ACHN (cell line): ENCODE measurements around the gene TNNI3K.
"Not testable (repeated sequence)": the region's sequence is repeated elsewhere in the genome, so short reads cannot be mapped to it uniquely, and the experiment has no call there.

Experiments
- DNase-seq: peaks from one replicate; pipeline ENCODE4 v3.0.0-alpha.2; 2015
- in situ Hi-C: cut with HindIII; loops from 2 replicates; pipeline ENCODE4 v1.10.0; 2017; ENCODE audit warnings: low sequenced_read_pairs, low pct_ligation_motif_present, low pct_unique_long_range_greater_than_20kb

TNNI3K gene, protein sequence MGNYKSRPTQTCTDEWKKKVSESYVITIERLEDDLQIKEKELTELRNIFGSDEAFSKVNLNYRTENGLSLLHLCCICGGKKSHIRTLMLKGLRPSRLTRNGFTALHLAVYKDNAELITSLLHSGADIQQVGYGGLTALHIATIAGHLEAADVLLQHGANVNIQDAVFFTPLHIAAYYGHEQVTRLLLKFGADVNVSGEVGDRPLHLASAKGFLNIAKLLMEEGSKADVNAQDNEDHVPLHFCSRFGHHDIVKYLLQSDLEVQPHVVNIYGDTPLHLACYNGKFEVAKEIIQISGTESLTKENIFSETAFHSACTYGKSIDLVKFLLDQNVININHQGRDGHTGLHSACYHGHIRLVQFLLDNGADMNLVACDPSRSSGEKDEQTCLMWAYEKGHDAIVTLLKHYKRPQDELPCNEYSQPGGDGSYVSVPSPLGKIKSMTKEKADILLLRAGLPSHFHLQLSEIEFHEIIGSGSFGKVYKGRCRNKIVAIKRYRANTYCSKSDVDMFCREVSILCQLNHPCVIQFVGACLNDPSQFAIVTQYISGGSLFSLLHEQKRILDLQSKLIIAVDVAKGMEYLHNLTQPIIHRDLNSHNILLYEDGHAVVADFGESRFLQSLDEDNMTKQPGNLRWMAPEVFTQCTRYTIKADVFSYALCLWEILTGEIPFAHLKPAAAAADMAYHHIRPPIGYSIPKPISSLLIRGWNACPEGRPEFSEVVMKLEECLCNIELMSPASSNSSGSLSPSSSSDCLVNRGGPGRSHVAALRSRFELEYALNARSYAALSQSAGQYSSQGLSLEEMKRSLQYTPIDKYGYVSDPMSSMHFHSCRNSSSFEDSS

DNA sequence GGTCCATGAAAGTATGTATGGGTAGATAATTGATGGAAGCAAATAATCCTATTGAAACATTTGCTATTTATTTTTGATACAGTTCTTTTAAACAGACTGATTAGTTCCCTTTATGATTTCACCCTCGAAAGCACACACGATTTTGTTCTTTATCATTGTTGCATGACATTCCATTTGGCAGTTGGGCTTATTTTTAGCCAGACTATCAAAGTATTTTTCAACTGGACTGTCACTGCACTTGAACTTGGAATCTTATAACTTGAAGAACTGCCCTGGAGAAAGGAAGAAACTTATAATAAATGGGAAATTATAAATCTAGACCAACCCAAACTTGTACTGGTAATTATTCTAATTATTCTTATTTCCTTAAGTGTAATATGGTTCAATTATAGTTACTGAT is at the start of gene TNNI3K:
Gene TNNI3K, plus strand, starts transcription at position 235 of the 400 bp plus-strand sequence. Its CDS starts 65 bp downstream, at position 300.
- DNase-seq: no peak
- in situ Hi-C loops: no loop called here

DNA sequence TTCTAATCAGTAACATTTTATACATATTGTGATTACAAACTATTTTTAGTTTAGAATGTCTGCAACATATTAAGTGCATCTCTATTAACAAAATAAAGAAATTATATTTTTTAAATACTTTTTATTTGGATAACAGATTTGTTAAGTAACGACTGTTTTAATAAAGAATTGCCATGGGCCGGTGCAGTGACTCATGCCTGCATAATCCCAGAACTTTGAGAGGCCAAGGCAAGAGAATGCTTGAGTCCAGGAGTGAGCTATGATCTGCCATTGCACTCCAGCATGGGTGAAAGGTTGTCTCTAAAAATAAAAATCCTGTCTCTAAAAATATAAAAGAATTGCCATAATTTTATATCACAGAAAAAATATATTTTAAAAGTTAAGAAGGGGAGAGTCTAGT is 41.3 kb upstream of the TNNI3K start:
- peak; percentile 59 for DNase-seq
- in situ Hi-C loops: no loop called here

DNA sequence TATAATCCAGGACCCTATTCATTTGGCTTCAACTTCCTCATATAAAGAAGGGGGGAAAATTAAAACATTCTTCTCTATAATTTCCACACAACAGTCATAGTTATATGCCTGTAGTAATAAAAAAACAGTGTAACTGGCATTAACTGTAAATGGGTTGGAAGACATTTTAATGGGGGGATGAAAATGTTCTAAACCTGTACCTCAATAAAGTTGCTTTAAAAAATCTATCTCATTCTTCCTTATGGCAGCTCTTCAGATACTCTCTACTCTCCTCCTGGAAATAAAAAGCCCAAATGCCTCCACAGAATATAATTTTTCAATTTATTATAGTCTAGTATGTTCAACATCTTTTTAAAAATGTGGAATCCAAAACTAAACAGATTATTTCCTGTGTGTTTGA is 39.8 kb upstream of the TNNI3K start:
- no peak for DNase-seq
- in situ Hi-C loops: no loop called here

DNA sequence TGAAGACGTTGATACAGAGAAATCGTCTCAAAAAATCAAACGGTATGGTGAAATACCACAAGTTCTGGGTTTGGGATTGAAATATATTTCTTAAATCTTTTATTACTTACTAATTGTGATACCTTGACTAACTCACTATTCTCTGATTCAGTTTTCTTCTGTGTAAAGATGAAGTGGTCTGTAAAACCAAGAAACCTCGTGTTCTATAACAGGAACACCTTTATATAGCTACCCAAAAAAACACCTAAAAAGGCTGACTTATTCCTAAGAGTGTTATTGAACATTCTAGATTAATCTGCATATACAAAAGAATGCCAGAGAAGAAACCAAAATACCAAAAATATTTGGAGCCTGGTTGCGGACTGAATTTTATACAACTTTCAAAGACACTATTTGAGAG is 37.9 kb upstream of the TNNI3K start:
- in situ Hi-C loops: no loop called here
- no peak for DNase-seq

- DNase-seq: peak; percentile 94
- in situ Hi-C loops: no loop called here
Measured at GRCh38 chr1:74197657-74198552, 37.3 kb upstream of the TNNI3K start, which contains the start of the genes FPGT and LRRIQ3. Gene FPGT (plus strand): TSS chr1:74198242. CDS start chr1:74198279, 37 bp downstream. Gene LRRIQ3 (minus strand): TSS chr1:74198176. CDS start chr1:74183684, 14,492 bp downstream.

DNA sequence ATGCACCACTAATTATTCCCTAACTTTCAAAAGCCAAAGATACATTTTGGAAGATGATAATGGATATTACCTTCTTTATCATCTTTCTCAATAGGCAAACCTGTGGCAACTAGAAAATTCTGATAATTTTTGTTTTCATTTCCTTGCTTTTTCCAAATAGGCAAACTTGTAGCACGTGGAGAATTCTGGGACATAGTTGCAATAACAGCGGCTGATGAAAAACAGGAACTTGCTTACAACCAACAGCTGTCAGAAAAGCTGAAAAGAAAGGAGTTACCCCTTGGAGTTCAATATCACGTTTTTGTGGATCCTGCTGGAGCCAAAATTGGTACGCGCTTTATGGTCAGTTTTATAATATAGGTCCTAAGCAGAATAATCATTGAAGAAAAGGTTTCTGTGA is 35.7 kb upstream of the TNNI3K start:
- no peak for DNase-seq
- in situ Hi-C loops: no loop called here

- DNase-seq: no peak
- in situ Hi-C loops: no loop called here
Measured at GRCh38 chr1:74205266-74205665, 29.9 kb upstream of the TNNI3K start.

DNA sequence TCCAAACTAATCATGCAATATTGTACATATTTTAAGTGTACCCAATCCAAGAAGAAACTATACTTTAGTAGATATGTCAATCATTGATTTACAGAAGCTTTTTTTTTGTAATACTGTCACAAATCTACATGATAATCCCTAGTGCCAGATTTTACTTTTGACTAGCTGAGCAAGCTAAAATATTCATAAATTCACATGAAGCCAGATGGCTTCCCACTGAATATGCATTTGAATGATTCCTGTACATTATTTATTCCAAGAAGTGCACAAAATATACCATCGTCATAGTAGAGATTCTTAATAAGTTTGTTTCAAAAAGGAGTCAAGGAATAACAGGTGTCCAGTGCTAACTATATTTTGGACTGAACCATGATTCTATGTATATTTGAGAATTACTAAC is 20.0 kb upstream of the TNNI3K start:
- in situ Hi-C loops: no loop called here
- no peak for DNase-seq

- DNase-seq: no peak
- in situ Hi-C loops: no loop called here
Measured at GRCh38 chr1:74222701-74223100, 12.5 kb upstream of the TNNI3K start.

DNA sequence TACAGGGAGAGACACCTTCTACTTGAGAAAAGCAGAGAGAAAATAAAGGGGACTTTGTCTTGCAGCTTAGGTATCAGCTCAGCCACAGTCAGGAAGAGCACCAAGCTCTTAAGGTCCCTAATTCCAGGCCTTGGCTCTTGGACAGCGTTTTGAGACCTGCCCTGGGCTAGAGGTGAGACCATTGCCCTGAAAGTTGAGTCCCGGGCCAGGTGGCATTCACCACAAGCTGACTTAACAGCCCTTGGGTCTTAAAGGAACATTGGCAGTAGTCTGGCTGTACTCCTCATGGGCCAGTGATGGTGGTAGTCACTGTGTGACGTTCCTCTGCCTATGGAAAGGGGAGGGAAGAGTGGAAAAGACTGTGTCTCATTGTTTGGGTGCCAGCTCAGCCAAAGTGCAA is 11.7 kb upstream of the TNNI3K start:
- in situ Hi-C loops: no loop called here
- no peak for DNase-seq

GRCh38 chr1:74236440-74236839 is 1.3 kb downstream of the TNNI3K start:
- DNase-seq: no peak
- in situ Hi-C loops: no loop called here

GRCh38 chr1:74237035-74237434 is 1.8 kb downstream of the TNNI3K start:
- in situ Hi-C loops: no loop called here
- no peak for DNase-seq

GRCh38 chr1:74237787-74238186 is 2.6 kb downstream of the TNNI3K start:
- no peak for DNase-seq
- in situ Hi-C loops: no loop called here

- no peak for DNase-seq
- in situ Hi-C loops: no loop called here
Measured at GRCh38 chr1:74245168-74245772, 10.1 kb downstream of the TNNI3K start.

GRCh38 chr1:74246315-74246714 is 11.1 kb downstream of the TNNI3K start:
- DNase-seq: no peak
- in situ Hi-C loops: no loop called here

GRCh38 chr1:74247881-74248528 is 12.8 kb downstream of the TNNI3K start:
- in situ Hi-C loops: no loop called here
- DNase-seq: no peak

- DNase-seq, in situ Hi-C loops: not testable (repeated sequence)
Measured at GRCh38 chr1:74253243-74253824, 18.1 kb downstream of the TNNI3K start.
